GM18870 (cell line): ENCODE results near the gene ST6GALNAC2.

Source experiments
- ATAC-seq: cut with Tn5 transposase; IDR thresholded peaks from one replicate; pipeline ENCODE4 v1.9.1; 2021; ENCODE audit warnings: moderate library complexity; ENCODE audit not compliant: unreplicated experiment

ST6GALNAC2 gene

DNA sequence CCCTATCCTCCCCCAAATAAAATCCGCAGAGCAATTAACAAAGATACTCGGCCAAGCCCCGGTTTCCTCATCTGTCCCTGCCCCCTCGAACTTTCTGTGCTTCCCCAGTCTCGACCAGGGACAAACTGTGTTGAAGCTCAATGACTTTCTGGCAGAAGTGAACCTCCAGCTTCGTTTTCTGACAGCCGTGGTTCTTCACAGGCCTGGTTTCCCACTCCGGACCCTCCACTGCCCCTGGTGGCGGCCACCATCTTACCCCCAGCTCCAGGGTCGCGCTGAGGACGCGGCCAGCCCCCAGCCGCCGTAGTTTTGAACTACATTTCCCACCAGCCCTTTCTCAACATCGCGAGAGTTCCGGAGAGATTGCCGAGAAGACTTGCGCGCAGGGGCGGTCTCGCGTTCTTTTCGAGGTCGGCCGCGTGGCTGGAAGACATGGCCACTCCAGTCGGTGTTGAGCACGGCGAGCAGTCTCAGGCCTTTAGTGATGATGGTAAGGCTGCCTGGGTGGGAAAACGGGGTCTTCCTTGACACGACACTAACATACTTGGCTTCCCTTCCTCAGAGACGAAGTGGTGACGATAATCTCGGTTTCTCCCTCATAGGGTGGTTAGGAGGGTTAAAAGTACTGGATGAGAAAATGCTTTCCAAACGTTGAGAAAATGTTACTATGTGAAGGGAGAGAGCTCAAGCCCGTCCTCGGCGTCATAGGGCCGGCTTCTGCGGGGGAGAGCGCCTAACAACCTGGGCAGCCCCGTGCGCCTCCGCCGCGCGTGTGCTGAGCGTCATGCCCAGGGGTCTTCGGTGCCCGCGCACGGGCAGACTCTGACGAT, 28.1 kb downstream of the ST6GALNAC2 start:
- peak; percentile 68 for ATAC-seq

DNA sequence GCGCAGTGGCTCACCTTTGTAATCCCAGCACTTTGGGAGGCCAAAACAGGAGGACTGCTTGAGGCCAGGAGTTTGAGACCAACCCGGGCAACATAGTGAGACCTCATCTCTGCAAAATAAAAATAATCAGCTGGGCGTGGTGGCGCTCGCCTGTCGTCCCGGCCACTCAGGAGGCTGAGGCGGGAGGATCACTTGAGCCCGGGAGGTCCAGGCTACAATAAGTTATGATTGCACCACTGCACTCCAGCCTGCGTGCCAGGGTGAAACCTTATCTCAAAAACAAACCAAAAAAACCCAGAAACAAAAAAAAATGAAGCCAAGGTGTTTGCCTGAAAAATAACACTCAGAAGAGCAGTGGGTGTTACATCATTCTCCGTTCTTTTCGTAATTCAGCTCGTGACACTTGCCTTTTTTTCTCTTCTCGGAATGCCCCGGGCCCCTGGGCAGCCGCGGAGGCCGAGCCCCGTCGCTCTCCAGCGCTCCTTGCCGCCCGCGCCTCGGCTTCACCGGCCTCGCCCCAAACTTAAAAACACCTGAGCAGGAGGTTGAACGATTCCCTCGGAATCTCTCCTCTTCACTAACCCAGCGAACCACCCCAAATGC, 28.8 kb downstream of the ST6GALNAC2 start:
- peak; percentile 24 for ATAC-seq

DNA sequence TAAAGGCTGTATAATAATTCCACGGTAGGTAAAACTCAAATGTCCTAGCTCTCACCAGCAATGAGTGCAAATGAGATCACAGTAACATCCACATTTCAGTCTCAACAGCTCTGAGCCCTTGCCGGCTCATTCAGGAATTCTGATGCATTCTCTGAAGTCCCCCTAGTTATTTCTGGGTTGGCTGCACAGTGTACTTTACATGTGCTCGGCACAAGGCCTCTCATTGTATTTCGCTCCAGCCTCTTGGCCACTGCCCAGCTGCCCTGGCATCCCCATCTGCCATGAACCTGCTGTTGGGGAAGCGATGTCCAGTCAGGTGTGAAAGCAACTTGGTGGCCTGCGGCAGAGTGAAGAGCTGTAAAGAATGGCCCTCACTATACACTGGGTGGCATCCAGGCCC, 31.5 kb downstream of the ST6GALNAC2 start:
- no peak for ATAC-seq

DNA sequence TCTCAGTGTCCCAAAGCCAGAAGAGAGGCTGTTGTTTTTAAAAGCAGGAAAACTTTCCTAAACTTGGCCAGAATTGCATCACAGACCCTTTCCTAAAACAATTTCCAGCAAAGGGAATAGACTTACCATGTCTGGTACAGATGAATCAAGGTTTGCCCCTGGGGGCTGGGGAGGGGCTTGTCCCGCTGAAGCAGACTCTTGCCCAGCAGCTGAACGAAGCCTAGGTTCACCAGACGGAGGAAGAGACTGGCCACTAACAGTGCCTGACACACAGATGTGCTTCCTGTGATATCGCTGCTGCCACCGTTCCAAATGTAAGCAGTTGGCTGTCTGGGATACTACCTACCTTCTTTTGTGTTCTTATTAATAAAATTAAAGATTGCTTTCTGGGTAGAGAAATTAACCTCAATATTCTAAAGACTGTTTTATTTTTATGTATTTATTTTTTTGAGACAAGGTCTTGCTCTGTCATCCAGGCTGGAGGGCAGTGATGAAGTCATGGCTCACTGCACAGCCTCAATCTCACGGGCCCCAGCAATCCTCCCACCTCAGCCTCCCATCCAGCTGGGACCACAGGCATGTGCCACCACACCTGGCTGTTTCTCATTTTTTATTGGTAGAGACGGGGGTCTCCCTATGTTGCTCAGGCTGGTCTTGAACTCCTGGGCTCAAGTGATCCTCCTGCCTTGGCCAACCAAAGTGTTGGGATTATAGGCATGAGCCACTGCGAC, 32.3 kb downstream of the ST6GALNAC2 start:
- ATAC-seq: no peak

DNA sequence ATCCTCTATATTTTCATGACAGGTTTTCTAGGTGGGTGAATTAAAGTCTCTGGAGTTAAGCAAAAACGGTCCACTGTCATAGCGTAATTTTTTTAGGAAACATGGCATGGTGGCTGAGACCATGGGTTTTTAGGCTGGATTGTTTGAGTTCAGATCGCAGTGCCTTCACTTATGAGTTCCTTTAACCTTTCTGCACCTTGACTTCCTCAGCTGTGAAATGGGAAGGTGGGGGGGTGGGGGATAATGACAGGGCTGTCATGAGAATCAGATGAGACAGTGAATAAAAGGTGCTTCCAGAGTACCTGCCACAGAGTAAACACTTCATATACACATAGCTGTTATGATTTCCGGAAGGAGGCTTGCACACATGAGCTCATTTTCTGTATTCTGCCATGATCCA, 34.0 kb downstream of the ST6GALNAC2 start:
- no peak for ATAC-seq

DNA sequence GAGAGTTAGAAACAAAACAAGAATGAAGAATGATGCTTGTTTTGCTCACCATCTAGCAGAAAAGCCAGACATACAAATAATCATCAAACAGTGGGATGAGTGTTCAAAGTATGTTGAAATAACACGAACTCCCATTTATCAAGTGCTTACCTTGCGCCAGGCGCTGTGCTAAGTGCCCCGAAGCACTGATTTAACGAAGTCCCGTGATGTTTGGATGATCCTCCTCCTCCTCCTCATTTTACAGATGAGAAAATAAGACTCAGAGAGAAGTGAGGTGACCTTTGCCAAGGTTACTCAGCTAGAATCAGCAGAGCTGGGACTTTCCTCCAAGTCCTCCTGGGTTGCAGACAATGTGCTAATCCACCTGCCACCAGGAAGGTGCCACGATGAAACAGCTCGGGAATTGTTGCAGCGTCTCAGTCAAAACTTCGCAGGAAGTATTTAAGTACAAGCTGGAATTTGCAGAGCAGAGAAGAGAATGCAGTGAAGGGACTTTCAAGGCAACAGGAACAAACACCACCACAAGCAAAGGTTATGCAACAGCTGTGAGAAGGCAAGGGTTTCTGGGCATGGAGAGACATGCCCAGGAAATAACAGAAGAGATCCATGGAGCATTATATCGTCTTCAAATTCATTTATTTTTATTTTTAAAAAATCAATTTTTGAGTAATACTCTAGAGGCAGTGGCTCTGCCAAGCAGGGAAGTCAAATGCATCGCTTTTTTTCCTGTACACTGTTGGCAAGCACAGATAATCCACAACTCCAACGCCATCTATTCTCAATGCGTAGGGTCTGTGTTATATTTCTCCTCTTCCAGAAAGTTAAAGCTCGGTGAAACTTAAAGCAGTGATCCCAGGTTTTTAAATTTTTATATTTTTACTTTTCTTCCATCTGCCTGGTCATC, 34.7 kb downstream of the ST6GALNAC2 start:
- ATAC-seq: no peak

DNA sequence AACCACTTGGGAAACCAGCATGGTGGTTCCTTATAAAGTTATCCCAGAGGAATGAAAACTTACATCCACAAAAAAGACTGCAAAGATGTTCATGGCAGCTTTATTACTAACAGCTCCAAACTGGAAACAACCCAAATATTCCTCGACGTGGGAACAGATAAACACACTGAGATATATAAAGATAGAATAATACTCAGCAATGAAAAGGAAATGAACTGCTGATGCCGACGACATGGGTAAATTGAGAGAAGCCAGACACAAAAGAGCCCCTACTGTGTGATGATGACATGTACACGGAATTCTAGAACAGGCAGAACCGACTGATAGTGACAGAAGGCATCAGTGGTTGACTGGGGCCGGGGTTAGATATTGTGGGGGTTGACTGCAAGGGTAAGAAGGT, 36.1 kb downstream of the ST6GALNAC2 start:
- ATAC-seq: no peak

DNA sequence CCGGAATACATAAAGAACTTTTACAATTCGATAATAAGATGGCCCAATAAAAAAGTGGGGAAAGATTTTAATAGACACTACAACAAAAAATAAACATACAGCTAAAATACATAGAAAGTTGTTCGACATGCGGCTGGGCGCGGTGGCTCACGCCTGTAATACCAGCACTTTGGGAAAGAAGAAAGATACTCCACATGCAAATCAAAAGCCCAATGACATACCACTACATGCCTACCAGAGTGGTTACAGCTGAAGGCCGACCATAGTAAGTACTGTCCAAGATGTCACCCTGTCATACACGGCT, 36.5 kb downstream of the ST6GALNAC2 start:
- no peak for ATAC-seq

DNA sequence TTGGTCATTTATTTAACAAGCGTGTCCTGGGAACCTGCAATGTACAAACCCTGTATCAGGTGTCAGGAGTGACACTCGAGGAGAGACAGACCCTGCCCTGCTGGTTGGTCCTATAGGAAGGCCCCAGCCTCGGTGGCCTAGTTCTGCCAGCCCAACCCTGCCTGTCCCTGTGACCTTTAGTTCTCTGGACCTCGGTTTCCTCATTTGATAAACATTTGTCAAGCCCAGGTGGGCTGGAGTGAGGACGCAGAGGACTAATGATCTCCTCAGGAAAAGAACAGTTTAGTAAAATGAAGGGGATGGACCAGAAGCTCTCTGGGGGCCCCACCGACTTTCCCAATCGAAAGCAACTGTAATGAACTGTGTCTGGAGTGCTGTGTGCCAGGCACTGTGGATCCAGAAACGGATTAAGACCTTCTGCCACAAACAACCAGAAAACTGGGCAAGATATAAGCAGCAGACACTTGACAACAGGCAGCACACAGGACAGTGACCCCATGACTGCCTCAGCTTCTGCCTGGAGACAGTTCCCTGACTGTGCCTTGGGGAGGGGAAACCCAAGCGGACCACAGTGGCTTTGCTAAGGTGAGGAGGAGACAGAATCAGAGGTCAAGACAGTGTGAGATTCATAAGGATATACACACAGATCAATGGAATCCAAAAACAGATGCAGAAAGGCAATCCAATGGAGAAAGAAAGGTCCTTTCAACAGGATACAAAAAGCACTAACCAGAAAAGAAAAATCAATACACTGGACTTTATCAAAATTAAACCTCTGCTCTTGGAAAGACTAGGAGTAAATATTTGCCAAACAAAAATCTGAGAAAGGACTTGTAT, 37.1 kb downstream of the ST6GALNAC2 start:
- ATAC-seq: no peak

DNA sequence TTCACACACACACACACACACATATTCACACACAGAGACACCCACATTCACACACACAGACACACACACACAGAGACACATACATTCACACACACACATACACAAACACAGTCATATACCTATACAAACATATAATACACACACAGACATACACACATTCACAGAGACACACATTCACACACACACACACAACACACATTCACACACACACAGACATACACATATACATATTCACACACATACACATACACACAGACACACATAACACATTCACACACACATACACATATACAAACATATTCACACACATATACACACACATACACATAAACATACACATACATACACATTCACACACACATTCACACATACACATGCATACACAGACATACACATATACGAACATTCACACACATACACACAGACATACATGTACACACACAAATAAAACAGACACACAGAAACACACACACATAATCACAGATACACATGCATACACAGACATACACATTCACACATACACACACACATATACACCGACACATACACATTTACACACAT, 37.9 kb downstream of the ST6GALNAC2 start:
- no peak for ATAC-seq

DNA sequence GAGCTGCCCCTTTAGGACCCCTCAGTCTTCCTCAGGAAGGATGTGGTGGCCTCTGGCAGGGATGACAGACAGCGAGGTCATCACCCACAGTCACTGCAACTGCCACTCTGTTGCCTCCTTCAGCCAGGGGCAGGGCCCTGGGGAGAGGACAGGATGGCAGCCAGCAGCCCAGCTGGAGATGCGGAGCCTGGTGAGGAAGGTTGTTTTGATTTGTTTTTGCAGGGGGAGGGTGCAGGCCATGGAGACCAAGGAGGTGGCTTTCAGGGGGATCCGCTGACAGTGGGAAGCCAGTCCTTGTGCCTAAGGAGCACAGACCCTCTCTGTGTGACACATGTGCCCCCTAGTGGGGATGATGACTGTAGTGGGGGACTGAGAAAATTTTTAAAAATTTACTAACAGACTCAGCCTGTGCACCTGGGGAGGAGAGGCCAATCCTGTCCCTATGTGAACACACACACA, 38.4 kb downstream of the ST6GALNAC2 start:
- no peak for ATAC-seq

DNA sequence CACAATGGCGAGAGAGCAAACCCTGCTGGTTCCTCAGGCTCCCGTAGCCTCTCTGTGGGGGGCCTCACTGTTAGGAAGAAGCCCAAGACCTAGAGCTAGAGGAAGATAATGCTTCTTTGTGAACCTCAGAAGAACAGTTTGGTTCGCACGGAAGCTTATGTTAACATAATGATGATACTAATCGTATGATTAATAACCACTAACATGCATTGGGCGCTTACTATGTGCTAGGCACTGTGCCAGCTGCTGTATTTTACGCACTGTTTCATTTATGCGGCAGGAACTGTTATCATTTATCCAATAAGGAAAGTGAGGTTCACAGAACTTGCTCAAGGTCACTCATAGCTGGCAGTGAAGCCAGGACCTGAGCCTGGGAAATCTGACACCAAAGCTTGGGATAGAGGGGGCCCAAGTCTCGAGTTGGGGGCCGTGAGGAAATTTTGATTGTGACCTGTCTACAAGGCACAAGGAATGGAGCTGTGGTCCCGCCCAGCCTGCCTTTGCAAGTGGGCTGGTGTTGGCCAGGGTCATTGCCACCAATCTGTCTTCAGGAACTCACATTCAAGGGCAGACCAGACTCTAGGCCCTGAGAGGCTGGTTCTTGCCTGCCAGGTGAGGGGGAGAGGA, 39.0 kb downstream of the ST6GALNAC2 start:
- ATAC-seq: no peak

DNA sequence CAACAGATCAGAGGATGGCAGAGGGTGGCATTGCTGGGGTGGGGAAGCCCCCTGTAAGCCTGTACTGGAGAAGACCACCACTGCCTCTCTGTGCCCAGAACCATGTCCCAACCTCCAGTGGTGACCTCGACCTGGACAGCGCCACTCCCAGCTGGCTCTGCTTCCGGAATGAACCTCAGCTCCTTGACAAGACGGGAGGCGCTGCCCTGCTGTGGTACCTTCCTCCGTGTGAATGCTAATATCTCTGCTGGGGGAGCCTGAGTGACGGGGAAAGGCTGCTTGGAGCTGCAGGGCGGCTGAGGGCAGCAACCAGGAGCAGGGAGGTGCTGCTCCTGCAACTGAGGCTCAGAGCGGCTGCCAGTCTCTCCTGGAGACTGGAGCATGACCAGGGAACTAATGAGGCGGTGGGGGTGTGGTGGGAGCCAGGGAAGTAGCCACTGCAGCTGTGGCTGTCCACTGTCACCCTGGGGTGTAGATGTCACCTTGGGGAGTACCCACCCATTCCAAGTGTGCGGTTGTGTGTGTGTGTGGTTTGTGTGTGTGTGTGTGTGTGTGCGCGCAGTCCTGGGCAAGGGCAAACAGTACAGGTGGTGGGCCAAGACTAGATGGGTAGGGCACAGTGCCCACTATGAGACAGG, 39.6 kb downstream of the ST6GALNAC2 start:
- ATAC-seq: no peak

DNA sequence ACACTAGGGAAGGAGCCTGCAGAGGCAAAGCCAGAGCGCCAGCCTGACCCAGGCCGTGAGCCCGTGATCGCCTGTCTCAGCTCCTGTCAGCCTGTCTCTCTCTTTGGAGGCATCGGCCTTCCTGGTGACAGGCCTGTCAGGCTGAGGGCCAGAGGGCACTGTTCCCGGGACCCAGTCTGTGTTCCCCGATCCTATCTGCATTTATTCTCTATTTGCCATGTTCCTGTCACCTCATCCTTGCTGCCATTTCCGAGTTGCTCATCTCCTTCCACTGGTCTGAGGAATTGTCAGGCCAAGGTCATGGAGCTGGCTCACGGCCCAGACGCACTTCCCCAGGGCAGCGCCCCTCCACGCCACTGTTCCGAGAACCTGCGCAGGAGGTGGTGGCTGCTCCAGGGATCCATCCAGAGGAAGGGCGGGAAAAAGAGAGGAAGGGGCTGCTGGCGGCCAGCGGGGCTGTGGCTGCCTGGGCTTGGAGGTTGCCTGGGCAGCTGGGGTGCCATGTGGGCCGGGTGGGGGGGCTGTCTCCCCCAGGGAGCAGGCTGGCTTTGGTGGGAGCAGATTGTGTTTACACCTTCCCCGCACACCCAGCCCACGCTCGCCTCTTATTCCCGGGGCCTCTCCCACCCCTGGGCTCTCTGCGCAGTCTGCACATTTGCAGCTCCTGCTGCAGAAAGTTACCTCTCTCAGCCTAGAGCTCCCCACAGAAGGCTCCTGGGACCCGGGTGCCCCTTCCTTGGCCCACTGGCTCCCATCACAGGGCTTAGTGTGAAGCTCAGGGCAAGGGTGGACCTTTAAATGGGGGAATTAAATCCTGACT, 40.9 kb downstream of the ST6GALNAC2 start:
- ATAC-seq: no peak

DNA sequence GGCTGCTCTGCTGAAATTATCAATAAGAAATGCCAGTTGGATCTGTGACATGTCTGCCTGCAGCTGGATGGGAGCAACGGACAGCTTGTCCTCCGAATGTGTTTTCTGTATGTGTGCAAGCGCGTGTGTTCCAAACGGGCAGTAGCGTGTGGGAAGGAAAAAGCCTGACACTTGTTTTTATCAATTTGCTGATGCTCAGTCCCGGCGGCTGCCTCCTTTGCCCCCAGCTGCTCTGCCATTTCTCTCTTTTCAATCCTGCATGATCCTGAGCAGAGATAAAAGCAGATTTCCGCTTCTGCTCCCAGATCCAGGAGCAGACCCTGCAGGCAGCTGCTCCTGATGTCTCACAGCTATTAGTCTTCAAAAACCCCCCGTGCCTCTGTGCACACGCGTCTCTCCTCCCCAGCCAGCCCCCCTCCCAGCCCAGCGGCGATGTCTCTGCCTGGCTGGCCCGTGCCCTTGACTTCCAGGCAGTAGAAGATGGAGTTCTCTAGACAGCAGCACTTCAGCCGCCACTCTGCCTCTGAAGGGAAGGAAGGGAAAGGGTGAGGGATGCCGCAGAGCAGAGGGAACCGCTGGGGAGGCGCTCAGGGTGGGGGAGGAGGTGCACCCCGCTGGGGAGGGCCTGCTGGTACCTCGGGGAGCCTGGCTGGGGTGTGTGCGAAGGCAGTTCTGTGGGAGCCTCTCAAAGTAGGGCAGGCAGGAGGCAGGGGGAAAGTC, 41.7 kb downstream of the ST6GALNAC2 start:
- ATAC-seq: no peak

DNA sequence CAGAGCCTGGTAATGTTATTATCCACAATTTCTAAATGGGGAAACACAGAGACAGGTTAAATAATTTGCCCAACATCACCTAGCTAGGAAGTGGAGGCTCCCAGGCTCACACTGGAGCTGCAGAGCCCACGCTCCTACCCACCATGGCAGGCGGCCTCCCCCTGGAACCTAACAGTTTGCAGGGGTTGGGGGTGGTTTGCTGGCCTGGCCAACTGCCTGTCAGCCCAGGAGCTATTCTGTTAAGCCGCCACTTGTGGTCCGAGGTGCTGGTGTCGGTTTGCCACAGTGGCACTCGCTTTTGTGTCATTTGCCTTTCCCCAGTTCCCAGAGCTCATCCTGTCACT, 42.2 kb downstream of the ST6GALNAC2 start:
- ATAC-seq: no peak

DNA sequence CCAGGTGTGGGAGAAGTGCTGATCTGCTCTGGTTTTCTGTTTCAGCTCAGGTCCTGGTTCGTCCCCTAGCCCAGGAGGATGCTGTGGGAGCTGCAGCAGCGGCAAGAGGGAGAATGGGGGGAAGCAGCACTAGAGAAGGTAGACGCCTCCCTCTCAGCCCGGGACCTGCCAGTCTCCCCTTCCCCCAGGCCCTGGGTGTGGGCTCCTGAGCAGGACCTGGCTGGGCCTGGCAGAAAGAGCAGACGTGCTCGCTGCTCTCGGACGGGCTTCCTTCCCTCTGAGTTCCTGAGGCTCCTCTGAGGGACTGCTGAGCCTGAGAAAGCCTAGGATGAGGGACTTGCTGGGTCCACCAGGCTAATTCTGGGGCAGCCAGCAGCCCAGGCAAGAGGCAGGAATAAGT, 42.7 kb downstream of the ST6GALNAC2 start:
- ATAC-seq: no peak

DNA sequence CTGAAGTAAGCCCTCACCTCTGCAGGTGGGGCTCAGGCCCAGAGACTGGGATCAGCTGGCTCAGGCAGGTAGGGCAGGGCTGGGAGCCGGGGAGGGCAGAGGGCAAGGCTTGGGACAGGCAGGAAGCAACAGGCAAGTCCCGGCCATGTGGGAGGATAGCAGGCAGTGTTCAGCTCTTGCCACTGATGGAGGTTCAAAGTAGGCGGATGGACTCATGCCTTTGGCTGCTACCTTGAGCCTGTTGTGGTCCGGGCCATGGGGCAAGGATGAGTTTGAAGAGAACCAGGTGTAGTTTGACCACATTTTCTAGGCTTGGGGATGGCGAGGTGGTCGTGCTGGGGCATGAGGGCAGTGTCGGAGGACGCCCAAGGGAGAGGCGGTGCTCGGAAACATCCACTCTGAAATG, 43.1 kb downstream of the ST6GALNAC2 start:
- no peak for ATAC-seq
